Gastrocnemius medialis (tissue), 4 donors: ENCODE results near the gene GNG13. TPM values are rescaled to one million over a fixed set of nuclear protein-coding genes. Genes with fewer than 3 reads are reported as not detected.

Experiments
- ATAC-seq, 2 donors: fragments of 150-250 bp; one replicate each; pipeline ENCODE4 v1.9.1; 2016
- DNase-seq, 2 donors: peaks; one replicate each; pipeline ENCODE4 v3.0.0-alpha.2; 2019
- H3K27ac ChIP-seq, 4 donors: fragments of 200-600 bp; sonication (generic); 1 replicate in 1 of 4; 2 replicates in 3 of 4; pipeline ENCODE4 v1.5.1; 2016 to 2018; ENCODE audit warnings: mild to moderate bottlenecking in 2 of 4, moderate library complexity in 1 of 4
- H3K27me3 ChIP-seq, 3 donors: fragments of 200-600 bp; sonication (generic) in 2 of 3; 1 replicate in 1 of 3; 2 replicates in 2 of 3; pipeline versions ENCODE4 v1.5.1 to v1.6.0; 2016 to 2019; ENCODE audit warnings: mild to moderate bottlenecking in 1 of 3, moderate library complexity in 1 of 3
- H3K36me3 ChIP-seq, 2 donors: fragments of 200-600 bp; sonication (generic) in 1 of 2; one replicate each; pipeline ENCODE4 v1.5.1; 2017 to 2018
- H3K4me1 ChIP-seq, 2 donors: fragments of 200-600 bp; sonication (generic) in 1 of 2; one replicate each; pipeline ENCODE4 v1.5.1; 2016 to 2017; ENCODE audit warnings: mild to moderate bottlenecking in 2 of 2
- H3K4me3 ChIP-seq, 4 donors: fragments of 200-600 bp; sonication (generic) in 3 of 4; 1 replicate in 1 of 4; 2 replicates in 3 of 4; pipeline ENCODE4 v1.5.1; 2016 to 2019; ENCODE audit warnings: mild to moderate bottlenecking in 2 of 4
- H3K9me3 ChIP-seq, 3 donors: fragments of 200-600 bp; sonication (generic) in 2 of 3; 1 replicate in 1 of 3; 2 replicates in 2 of 3; pipeline ENCODE4 v1.5.1; 2016 to 2019
- CTCF ChIP-seq, 5 experiments: fragments of 450-650 bp in 3 of 5; fragments of 200-600 bp in 2 of 5; sonication (generic) in 2 of 5; IDR thresholded peaks in 4 of 5; conservative IDR thresholded peaks in 1 of 5; 1 replicate in 4 of 5; 2 replicates in 1 of 5; pipeline ENCODE4 v1.5.1; 2016 to 2019; ENCODE audit warnings: antibody characterized with exemption in 5 of 5, mild to moderate bottlenecking in 3 of 5, moderate library complexity in 3 of 5
- POLR2A ChIP-seq, 2 donors: fragments of 450-650 bp; IDR thresholded peaks; one replicate each; pipeline ENCODE4 v1.6.1; 2017; ENCODE audit warnings: antibody characterized with exemption in 2 of 2, mild to moderate bottlenecking in 2 of 2, moderate library complexity in 2 of 2
- in situ Hi-C, 4 donors: fragments of 200-750 bp; cut with MboI; loops; one replicate each; pipeline versions ENCODE4 v1.15.0 to v1.8.0; 2017; ENCODE audit warnings: low sequenced_read_pairs in 4 of 4
- intact Hi-C: fragments of 100-400 bp; cut with DNase I; formaldehyde crosslinking; loops from one replicate; pipeline ENCODE4 v1.15.1; 2023; ENCODE audit warnings: low total_unique reads
- total RNA-seq, 4 donors: library from RNA; depleted of rRNA; stranded (reverse); fragments of >200 nt; gene quantifications; one replicate each; pipeline versions ENCODE4 v1.1.0 to v1.2.3, GENCODE V29; 2016

GNG13 gene
- total RNA-seq, 4 donors from 2014 or later: not detected

- ATAC-seq (no peak), DNase-seq (peak; percentile 17 to 40)
- H3K27me3 ChIP-seq: peaks cover 24 to 33% (median 32%) of the 10 kb centered on the region in 3 donors
- H3K27ac ChIP-seq: no peak overlapping the region
- no peak overlapping the region for H3K4me3 ChIP-seq
- TF ChIP-seq CTCF (IDR thresholded peaks at IDR 0.05 in 4 of 5, conservative IDR thresholded peaks at IDR 0.05 in 1 of 5) (peak; percentile 27 to 74 (median 68)), POLR2A (IDR thresholded peaks at IDR 0.05) (no peak)
- in situ Hi-C loops (no loop called here), intact Hi-C loops (loop anchor here (1.0 kb wide), 1 partner anchor 75 kb away; no protein-coding TSS in a partner anchor)
- no peaks in the 10 kb centered on the region for H3K9me3 ChIP-seq
- H3K36me3 ChIP-seq: no peaks in the 10 kb centered on the region
- H3K4me1 ChIP-seq: peaks cover 5 to 16% of the 10 kb centered on the region in 2 donors
Measured at GRCh38 chr16:785563-786535, 14.7 kb downstream of the GNG13 start.

- no peak overlapping the region for H3K4me3 ChIP-seq
- H3K27me3 ChIP-seq: peaks cover 26 to 46% (median 43%) of the 10 kb centered on the region in 3 donors
- no peaks in the 10 kb centered on the region for H3K36me3 ChIP-seq
- H3K9me3 ChIP-seq: no peaks in the 10 kb centered on the region
- in situ Hi-C loops: no loop called here
- H3K4me1 ChIP-seq: peaks cover 5 to 16% of the 10 kb centered on the region in 2 donors
- DNase-seq (no peak), ATAC-seq (no peak)
- intact Hi-C loops: no loop called here
- H3K27ac ChIP-seq: no peak overlapping the region
- TF ChIP-seq POLR2A (IDR thresholded peaks at IDR 0.05): no peak
- TF ChIP-seq CTCF (IDR thresholded peaks at IDR 0.05 in 4 of 5, conservative IDR thresholded peaks at IDR 0.05 in 1 of 5): no peak
Measured at GRCh38 chr16:784431-784830, 16.1 kb downstream of the GNG13 start.

GRCh38 chr16:783404-784161 lies 17.0 kb downstream of the GNG13 start:
- in situ Hi-C loops (no loop called here), intact Hi-C loops (no loop called here)
- Histone ChIP-seq H3K4me1 (peaks cover 0 to 8% of the 10 kb centered on the region in 2 donors), H3K4me3 (no peak overlapping the region), H3K27ac (no peak overlapping the region), H3K27me3 (peaks cover 33 to 52% (median 47%) of the 10 kb centered on the region in 3 donors), H3K9me3 (no peaks in the 10 kb centered on the region), H3K36me3 (no peaks in the 10 kb centered on the region)
- DNase-seq (no peak), ATAC-seq (no peak)
- TF ChIP-seq CTCF (IDR thresholded peaks at IDR 0.05 in 4 of 5, conservative IDR thresholded peaks at IDR 0.05 in 1 of 5) (no peak), POLR2A (IDR thresholded peaks at IDR 0.05) (no peak)

GRCh38 chr16:782766-783403 lies 17.6 kb downstream of the GNG13 start:
- no peaks in the 10 kb centered on the region for H3K9me3 ChIP-seq
- no peak overlapping the region for H3K4me3 ChIP-seq
- no peaks in the 10 kb centered on the region for H3K36me3 ChIP-seq
- in situ Hi-C loops: no loop called here
- ATAC-seq (no peak), DNase-seq (no peak)
- peaks cover 0 to 8% of the 10 kb centered on the region in 2 donors for H3K4me1 ChIP-seq
- no peak overlapping the region for H3K27ac ChIP-seq
- intact Hi-C loops: no loop called here
- TF ChIP-seq CTCF (IDR thresholded peaks at IDR 0.05 in 4 of 5, conservative IDR thresholded peaks at IDR 0.05 in 1 of 5): no peak
- no peak for TF ChIP-seq POLR2A (IDR thresholded peaks at IDR 0.05)
- H3K27me3 ChIP-seq: peaks cover 34 to 59% (median 54%) of the 10 kb centered on the region in 3 donors
